Epithelial cell of umbilical artery (primary cell): Measurements from ENCODE around the gene CBR3. TPM values are rescaled to one million over a fixed set of nuclear protein-coding genes. Genes with fewer than 3 reads are reported as not detected.

Experiments used
- total RNA-seq: library from RNA; depleted of rRNA; stranded (reverse); fragments of >200 nt; gene quantifications from 2 replicates; pipeline ENCODE4 v1.2.3, GENCODE V29; 2014

The CBR3 gene
- 11.0 and 17.3 TPM in 2 replicates for total RNA-seq

GRCh38 chr21:36134803-36135390, at the start of gene CBR3:
TSS of gene CBR3 (plus strand) at chr21:36135079. CDS start at chr21:36135193, 114 bp downstream.

DNA sequence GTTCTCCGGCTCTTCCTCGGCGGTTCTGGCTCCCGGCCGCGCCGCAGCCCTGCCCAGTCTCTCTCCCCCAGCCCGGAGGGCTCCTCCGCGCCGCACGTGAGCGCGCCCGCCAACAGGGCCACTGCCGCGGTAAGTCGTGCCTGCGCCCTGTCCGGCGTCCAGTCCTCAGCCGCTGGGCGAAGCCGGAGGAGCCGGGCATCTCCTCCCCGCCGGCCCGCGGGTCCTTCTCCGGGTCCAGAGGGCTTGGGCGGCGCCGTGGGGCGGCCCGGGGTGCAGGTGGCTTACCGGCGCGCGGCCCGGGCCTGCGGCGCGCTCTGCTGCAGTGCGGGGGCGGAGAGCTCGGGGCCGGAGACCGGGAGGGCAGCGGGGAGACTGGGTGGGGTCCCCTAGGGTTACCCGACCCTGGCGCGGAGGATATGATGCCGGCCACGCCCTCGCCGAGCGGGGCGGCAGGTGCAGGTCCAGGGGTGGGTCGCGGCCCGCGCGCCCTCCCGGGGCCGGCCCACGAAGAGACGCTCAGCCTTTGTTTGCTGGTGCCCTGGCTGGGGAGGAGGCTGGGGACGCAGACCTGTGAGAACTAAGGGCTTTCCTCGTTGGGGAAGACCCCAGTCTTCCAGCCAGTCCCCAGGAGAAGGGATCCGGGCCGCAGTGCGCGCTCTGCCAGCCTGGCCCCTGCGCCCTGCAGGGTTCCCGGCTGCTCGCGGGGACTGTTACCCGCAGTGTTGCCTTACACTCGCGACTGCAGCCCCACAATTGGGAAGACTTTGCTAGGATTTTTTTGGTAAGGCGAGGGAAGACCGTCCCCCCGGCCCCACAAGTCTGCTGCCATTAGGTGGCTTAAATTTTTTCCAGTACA, 22.2 kb downstream of the CBR3 start, which contains the start of gene DOP1B:
Gene DOP1B, plus strand, starts transcription at position 10 of the 856 bp plus-strand sequence. CDS start 7,910 bp downstream, outside the sequence.

Other genes with a start within 250 kb of the CBR3 start
- gene SETD4, start 74.6 kb upstream of the CBR3 start, total RNA-seq: 18.5 and 21.7 TPM in 2 replicates
- 82.8 and 144 TPM in 2 replicates for gene CBR1, start 65.1 kb upstream of the CBR3 start, total RNA-seq
- 4.2 and 6.1 TPM in 2 replicates for gene DOP1B, start 21.7 kb downstream of the CBR3 start, total RNA-seq
- 27.6 and 36.0 TPM in 2 replicates for gene MORC3, start 185.1 kb downstream of the CBR3 start, total RNA-seq